Upper lobe of left lung (tissue), 6 donors: ENCODE measurements around the gene PHF21A. TPM values are rescaled to one million over a fixed set of nuclear protein-coding genes. Genes with fewer than 3 reads are reported as not detected.

Experiments
- ATAC-seq, 2 donors: fragments of 200-7000 bp; cut with Tn5 transposase; one replicate each; pipeline ENCODE4 v1.9.1; 2022; ENCODE audit warnings: mild to moderate bottlenecking in 2 of 2, moderate library complexity in 2 of 2; ENCODE audit not compliant: low FRiP score in 2 of 2
- DNase-seq, 2 donors: peaks; one replicate each; pipeline ENCODE4 v3.0.0-alpha.2; 2019 to 2020
- H3K27ac ChIP-seq, 4 donors: fragments of 200-600 bp; sonication (generic); one replicate each; pipeline ENCODE4 v1.5.1; 2016 to 2019
- H3K27me3 ChIP-seq, 4 donors: fragments of 200-600 bp; sonication (generic); one replicate each; pipeline ENCODE4 v1.5.1; 2017 to 2019
- H3K36me3 ChIP-seq, 4 donors: fragments of 200-600 bp; sonication (generic); one replicate each; pipeline ENCODE4 v1.5.1; 2016 to 2019
- H3K4me1 ChIP-seq, 4 donors: fragments of 200-600 bp; sonication (generic); one replicate each; pipeline ENCODE4 v1.5.1; 2018 to 2019
- H3K4me3 ChIP-seq, 4 donors: fragments of 200-600 bp; sonication (generic); one replicate each; pipeline ENCODE4 v1.5.1; 2017 to 2019; ENCODE audit warnings: mild to moderate bottlenecking in 2 of 4, moderate library complexity in 1 of 4
- H3K9me3 ChIP-seq, 4 donors: fragments of 200-600 bp; sonication (generic); one replicate each; pipeline ENCODE4 v1.5.1; 2018 to 2019
- EP300 ChIP-seq, 4 donors: sonication (generic); formaldehyde crosslinking; IDR thresholded peaks; one replicate each; pipeline ENCODE4 v1.5.1; 2017; ENCODE audit warnings: antibody characterized with exemption in 4 of 4, control low read depth in 2 of 4
- POLR2A ChIP-seq, 4 donors: fragments of 450-650 bp; IDR thresholded peaks; one replicate each; pipeline ENCODE4 v1.5.1; 2016 to 2017; ENCODE audit warnings: antibody characterized with exemption in 4 of 4, mild to moderate bottlenecking in 2 of 4
- POLR2AphosphoS5 ChIP-seq, 2 donors: sonication (generic); formaldehyde crosslinking; IDR thresholded peaks; one replicate each; pipeline ENCODE4 v1.5.1; 2017; ENCODE audit warnings: antibody characterized with exemption in 2 of 2
- WGBS, 2 donors: methylation state at CpG; one replicate each; pipeline ENCODE4 v1.1.5; 2017 to 2018; 5-methylcytosine and 5-hydroxymethylcytosine counted together
- total RNA-seq, 6 donors: library from RNA; depleted of rRNA in 4 of 6; stranded (reverse); fragments of >200 nt in 4 of 6; gene quantifications; one replicate each; pipeline versions ENCODE4 v1.1.0 to v1.2.1, GENCODE V29; 2016 to 2021
- TF ChIP-seq, protein P1 (sequence below), 6 experiments: fragments of 450-650 bp in 4 of 6; fragments of 200-600 bp in 2 of 6; sonication (generic) in 2 of 6; IDR thresholded peaks; one replicate each; pipeline ENCODE4 v1.5.1; 2016 to 2019; ENCODE audit warnings: antibody characterized with exemption in 6 of 6
- donor health status: DM: no; HTN: no; CAD: no; lungs with moderate emphysema.
- donor health status: DM: no; HTN: yes; CAD: no; lungs with severe emphysema.

PHF21A gene
- total RNA-seq, 6 donors from 2014 or later = 21.1 to 99.5 (median 52.2) TPM

DNA sequence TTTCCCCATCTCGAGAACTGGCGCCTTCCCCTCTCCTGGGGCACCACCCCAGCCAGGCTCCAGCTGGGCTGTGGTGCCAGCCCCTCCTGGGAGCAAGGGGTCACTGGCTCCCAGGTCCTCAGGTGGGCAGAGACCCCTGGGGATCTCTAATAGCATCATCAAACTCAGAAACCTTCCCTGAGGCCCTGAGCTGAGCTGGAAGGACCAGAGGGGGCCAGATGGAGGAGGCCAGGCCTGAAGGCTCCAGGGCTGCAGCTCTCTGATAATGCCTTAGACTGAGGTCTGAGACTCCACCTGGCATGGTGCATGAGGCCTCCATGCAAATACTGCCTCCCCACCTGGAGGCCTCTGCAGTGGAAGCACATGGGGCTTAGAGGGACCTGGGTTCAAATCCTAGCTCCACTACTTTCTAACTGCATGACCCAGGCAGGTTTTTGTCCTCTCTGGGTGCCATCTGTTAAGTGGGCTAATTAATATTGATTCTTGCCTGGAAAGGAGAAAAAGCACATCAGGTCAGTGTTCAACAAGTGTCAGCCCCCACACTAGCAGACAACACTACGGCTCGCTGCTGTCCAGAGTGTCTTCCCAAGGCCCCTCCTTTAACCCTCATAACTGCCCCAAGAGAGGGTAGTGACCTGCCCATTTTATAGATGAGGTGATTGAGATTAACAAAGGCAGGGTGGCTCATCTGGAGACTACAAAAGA, 234.3 kb downstream of the PHF21A start:
- Histone ChIP-seq H3K27me3 (peaks cover 0 to 5% (median 0%) of the 10 kb centered on the region in 4 donors), H3K9me3 (no peaks in the 10 kb centered on the region), H3K27ac (no peak overlapping the region), H3K36me3 (peaks cover 0 to 8% (median 7%) of the 10 kb centered on the region in 4 donors), H3K4me3 (no peak overlapping the region), H3K4me1 (peaks cover 5 to 12% (median 8%) of the 10 kb centered on the region in 4 donors)
- DNase-seq (no peak), ATAC-seq (no peak)
- TF ChIP-seq POLR2A (IDR thresholded peaks at IDR 0.05) = no peak
- no peak for TF ChIP-seq EP300 (IDR thresholded peaks at IDR 0.05)
- no peak for TF ChIP-seq POLR2AphosphoS5 (IDR thresholded peaks at IDR 0.05)
- TF ChIP-seq, protein P1, sequence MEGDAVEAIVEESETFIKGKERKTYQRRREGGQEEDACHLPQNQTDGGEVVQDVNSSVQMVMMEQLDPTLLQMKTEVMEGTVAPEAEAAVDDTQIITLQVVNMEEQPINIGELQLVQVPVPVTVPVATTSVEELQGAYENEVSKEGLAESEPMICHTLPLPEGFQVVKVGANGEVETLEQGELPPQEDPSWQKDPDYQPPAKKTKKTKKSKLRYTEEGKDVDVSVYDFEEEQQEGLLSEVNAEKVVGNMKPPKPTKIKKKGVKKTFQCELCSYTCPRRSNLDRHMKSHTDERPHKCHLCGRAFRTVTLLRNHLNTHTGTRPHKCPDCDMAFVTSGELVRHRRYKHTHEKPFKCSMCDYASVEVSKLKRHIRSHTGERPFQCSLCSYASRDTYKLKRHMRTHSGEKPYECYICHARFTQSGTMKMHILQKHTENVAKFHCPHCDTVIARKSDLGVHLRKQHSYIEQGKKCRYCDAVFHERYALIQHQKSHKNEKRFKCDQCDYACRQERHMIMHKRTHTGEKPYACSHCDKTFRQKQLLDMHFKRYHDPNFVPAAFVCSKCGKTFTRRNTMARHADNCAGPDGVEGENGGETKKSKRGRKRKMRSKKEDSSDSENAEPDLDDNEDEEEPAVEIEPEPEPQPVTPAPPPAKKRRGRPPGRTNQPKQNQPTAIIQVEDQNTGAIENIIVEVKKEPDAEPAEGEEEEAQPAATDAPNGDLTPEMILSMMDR (IDR thresholded peaks at IDR 0.05) = no peak
- WGBS, 2 donors = 93% methylated on average over 2 to 4 of the region's 4 CpGs

DNA sequence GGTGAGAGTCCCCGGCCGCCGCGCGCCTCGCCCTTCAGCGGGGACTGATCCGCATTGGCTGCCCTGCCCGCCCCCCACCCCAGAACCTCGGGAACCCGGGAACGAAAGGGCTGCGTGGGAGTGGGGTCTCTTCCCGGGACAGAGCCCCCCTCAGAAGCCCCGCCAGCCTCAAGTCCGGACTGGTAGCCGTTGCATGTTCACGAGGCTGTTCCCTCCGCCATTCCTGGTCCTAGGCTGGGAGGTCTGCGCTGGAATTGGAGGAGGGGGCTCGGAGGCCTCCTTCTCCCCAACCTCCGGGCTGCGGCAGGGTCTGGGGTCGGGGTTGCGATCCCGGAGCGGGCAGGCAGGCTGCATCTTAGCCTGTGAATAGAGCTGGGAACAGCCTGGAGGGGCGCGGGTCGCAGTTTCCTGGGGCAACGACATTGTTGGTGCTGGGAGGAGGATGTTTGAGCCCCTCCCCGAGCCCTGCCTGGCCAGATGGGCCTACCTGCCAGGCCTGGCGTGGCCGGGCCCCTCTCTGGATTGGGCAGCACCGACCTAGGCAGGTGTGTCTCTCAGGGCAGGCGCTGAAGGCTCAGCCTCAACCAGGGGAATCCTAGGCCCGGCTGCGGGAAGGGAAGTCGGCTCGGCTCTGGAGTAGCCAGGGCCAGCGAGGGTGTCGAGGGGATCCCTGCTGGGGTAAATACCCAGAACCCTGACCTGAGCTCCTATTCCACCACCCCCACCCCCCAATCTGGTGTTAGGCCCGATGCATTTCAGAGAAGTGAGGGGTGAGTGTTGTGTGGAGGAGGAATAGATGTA, 235.1 kb downstream of the PHF21A start:
- ATAC-seq (peak in 1 of 2 donors; percentile 12), DNase-seq (peak in 1 of 2 donors; percentile 80)
- H3K9me3 ChIP-seq = no peaks in the 10 kb centered on the region
- H3K27ac ChIP-seq = no peak overlapping the region
- TF ChIP-seq POLR2AphosphoS5 (IDR thresholded peaks at IDR 0.05) (no peak), EP300 (IDR thresholded peaks at IDR 0.05) (no peak), POLR2A (IDR thresholded peaks at IDR 0.05) (no peak)
- TF ChIP-seq, protein P1 (IDR thresholded peaks at IDR 0.05) = no peak
- peak overlapping the region in 3 of 4 donors; percentile 58 to 67 (median 61) for H3K4me3 ChIP-seq
- peaks cover 2 to 17% (median 15%) of the 10 kb centered on the region in 4 donors for H3K36me3 ChIP-seq
- 31 to 40% methylated on average over 1 to 29 of the region's 43 CpGs for WGBS, 2 donors
- peaks cover 0 to 5% (median 0%) of the 10 kb centered on the region in 4 donors for H3K27me3 ChIP-seq
- H3K4me1 ChIP-seq = peaks cover 5 to 12% (median 8%) of the 10 kb centered on the region in 4 donors

DNA sequence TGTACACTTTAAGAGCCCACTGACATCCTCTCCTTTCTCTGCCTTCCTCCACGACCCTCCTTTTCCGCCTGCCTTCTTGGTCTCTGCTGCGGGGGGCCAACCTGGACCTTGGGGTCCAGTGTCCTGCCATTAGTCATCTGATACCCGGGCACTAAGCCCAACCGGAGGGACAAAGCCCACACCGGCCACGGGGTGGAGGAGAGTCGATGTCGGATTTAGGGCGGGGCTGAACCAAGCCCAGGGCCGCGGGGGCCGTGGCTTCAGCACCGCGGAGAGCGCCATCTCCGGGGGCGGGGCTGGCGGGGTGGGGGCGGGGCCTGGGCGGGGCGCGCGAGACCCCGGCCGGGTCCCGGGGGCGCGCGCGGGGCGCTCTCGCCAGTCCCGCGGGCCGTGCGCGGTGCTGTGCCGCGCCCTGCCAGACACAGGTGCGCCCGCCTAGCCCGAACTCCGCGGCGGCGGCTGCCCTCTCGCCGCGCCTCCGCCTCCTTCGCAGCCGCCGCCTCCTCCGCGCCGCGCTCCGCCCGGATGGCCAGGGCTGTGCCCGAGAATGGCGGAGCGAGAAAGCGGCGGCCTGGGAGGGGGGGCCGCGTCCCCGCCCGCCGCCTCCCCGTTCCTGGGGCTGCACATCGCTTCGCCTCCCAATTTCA, 235.9 kb downstream of the PHF21A start, which contains the start of gene MAPK8IP1:
TSS of gene MAPK8IP1 (plus strand) at position 378 of the 647 bp plus-strand sequence. CDS start at position 548, 170 bp downstream.
- 5 to 10% methylated on average over 10 to 13 of the region's 73 CpGs for WGBS, 2 donors
- no peaks in the 10 kb centered on the region for H3K9me3 ChIP-seq

DNA sequence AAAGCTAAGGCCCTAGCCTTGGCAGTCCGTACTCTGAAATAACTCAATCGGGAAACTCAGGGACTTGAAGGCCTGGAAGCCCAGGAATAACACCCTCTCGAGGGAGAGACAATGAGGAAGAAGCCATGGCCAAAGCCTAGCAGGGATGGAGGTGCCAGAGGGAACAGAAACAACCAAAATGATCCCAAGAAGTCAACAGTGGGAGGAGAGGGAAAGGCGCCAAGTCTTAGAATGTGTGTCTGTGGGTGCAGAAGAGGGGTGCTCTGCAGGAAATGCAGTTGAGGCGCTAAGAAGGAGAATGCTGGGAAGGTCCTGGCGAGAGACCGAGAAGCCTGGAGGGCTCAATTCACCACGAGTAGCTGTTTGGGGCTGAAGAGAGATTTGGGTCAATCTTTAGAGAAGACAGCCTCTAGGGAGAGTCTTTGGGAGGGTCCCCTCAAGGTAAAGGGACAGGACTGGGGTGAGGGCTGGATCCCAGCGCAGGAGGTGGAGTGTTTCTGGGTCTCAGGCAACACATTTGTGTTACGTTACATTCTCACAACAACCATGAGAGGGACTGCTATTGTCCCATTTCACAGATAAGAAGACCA, 236.6 kb downstream of the PHF21A start:
- Histone ChIP-seq H3K27ac (no peak overlapping the region), H3K9me3 (no peaks in the 10 kb centered on the region), H3K4me1 (peaks cover 5 to 12% (median 8%) of the 10 kb centered on the region in 4 donors), H3K27me3 (peaks cover 0 to 5% (median 0%) of the 10 kb centered on the region in 4 donors), H3K36me3 (peaks cover 11 to 31% (median 26%) of the 10 kb centered on the region in 4 donors), H3K4me3 (no peak overlapping the region)
- DNase-seq (no peak), ATAC-seq (no peak)
- WGBS, 2 donors = 84 to 86% methylated on average over 10 of the region's 10 CpGs
- TF ChIP-seq, protein P1 (IDR thresholded peaks at IDR 0.05) = no peak
- TF ChIP-seq POLR2A (IDR thresholded peaks at IDR 0.05) = no peak

More for the DNA sequence above, 235.9 kb downstream of the PHF21A start, which contains the start of gene MAPK8IP1:
- Histone ChIP-seq H3K27me3 (peaks cover 0 to 5% (median 0%) of the 10 kb centered on the region in 4 donors), H3K4me3 (peak within 1 kb of the TSS in 3 of 4 donors; percentile 58 to 67 (median 61)), H3K36me3 (peaks cover 10 to 24% (median 22%) of the 10 kb centered on the region in 4 donors), H3K4me1 (peaks cover 5 to 12% (median 8%) of the 10 kb centered on the region in 4 donors), H3K27ac (no peak within 1 kb of the TSS)
- no peak for TF ChIP-seq POLR2AphosphoS5 (IDR thresholded peaks at IDR 0.05)
- TF ChIP-seq, protein P1 (IDR thresholded peaks at IDR 0.05) = no peak
- no peak for TF ChIP-seq POLR2A (IDR thresholded peaks at IDR 0.05)
- TF ChIP-seq EP300 (IDR thresholded peaks at IDR 0.05) = no peak
- DNase-seq (peak; percentile 39 to 92), ATAC-seq (peak; percentile 78 to 83)
